ENCODE measurements around the gene AKAP8L.

- TF ChIP-seq CTCF (IDR thresholded peaks at IDR 0.05 in 2 of 3, conservative IDR thresholded peaks at IDR 0.05 in 1 of 3; ENCODE audit: borderline replicate concordance in 1 of 3, insufficient read depth in 1 of 3, low read depth in 2 of 3, low read length in 2 of 3) (no peak), ATF3 (IDR thresholded peaks at IDR 0.05) (no peak)
Measured at GRCh38 chr19:15397236-15397635, 21.6 kb downstream of the AKAP8L start.

Data from HCT116 (cell line).